Central memory CD8-positive, alpha-beta T cell (primary cell): Measurements from ENCODE around the gene TBC1D3B.
"Not testable (repeated sequence)": the region's sequence is repeated elsewhere in the genome, so short reads cannot be mapped to it uniquely, and the experiment has no call there.

ENCODE experiments used
- ATAC-seq: fragments of 150-1000 bp; cut with Tn5 transposase; replicated peaks from 2 replicates; pipeline ENCODE4 v1.10.0; 2022; ENCODE audit warnings: mild to moderate bottlenecking, moderate FRiP score, moderate number of reproducible peaks; ENCODE audit not compliant: poor library complexity, severe bottlenecking; ENCODE audit errors: extremely low read depth
- DNase-seq, 2 donors: peaks; one replicate each; pipeline ENCODE4 v3.0.0; 2021; ENCODE audit warnings: low spot score in 2 of 2
- H3K27ac Mint-ChIP-seq: one replicate; pipeline ENCODE4 v1.8.0; 2022; ENCODE audit warnings: low read depth, mild to moderate bottlenecking, moderate library complexity, mixed read lengths
- H3K27me3 Mint-ChIP-seq: one replicate; pipeline ENCODE4 v1.8.0; 2022; ENCODE audit warnings: mixed read lengths
- H3K36me3 Mint-ChIP-seq: one replicate; pipeline ENCODE4 v1.8.0; 2022; ENCODE audit warnings: mild to moderate bottlenecking, moderate library complexity, mixed read lengths; ENCODE audit not compliant: insufficient read depth
- H3K4me1 Mint-ChIP-seq: one replicate; pipeline ENCODE4 v1.8.0; 2022; ENCODE audit warnings: mixed read lengths
- H3K4me3 Mint-ChIP-seq: one replicate; pipeline ENCODE4 v1.8.0; 2022; ENCODE audit warnings: mild to moderate bottlenecking, moderate library complexity, mixed read lengths
- H3K9me3 Mint-ChIP-seq: one replicate; pipeline ENCODE4 v1.8.0; 2022; ENCODE audit warnings: mixed read lengths

Gene TBC1D3B

GRCh38 chr17:36195434-36196130 lies 19.1 kb upstream of the TBC1D3B start:
- Mint-ChIP-seq H3K27ac (peak overlapping the region; percentile 97), H3K27me3 (no peaks in the 10 kb centered on the region), H3K4me3 (peak overlapping the region; percentile 68), H3K4me1 (peaks cover 83% of the 10 kb centered on the region), H3K36me3 (peaks cover 13% of the 10 kb centered on the region), H3K9me3 (no peaks in the 10 kb centered on the region)
- no peak for ATAC-seq
- DNase-seq: no peak

- Mint-ChIP-seq H3K4me1 (peaks cover 84% of the 10 kb centered on the region), H3K4me3 (peak overlapping the region; percentile 73), H3K27ac (peak overlapping the region; percentile 97), H3K36me3 (peaks cover 13% of the 10 kb centered on the region)
- ATAC-seq, H3K27me3 Mint-ChIP-seq, DNase-seq, H3K9me3 Mint-ChIP-seq: not testable (repeated sequence)
Measured at GRCh38 chr17:36194832-36195433, 18.5 kb upstream of the TBC1D3B start.

GRCh38 chr17:36194147-36194831 lies 17.9 kb upstream of the TBC1D3B start:
- peak overlapping the region; percentile 97 for H3K27ac Mint-ChIP-seq
- peak overlapping the region; percentile 73 for H3K4me3 Mint-ChIP-seq
- not testable (repeated sequence) for H3K27me3 Mint-ChIP-seq, DNase-seq, H3K9me3 Mint-ChIP-seq, ATAC-seq
- peaks cover 13% of the 10 kb centered on the region for H3K36me3 Mint-ChIP-seq
- peaks cover 84% of the 10 kb centered on the region for H3K4me1 Mint-ChIP-seq

- Mint-ChIP-seq H3K4me1 (peaks cover 82% of the 10 kb centered on the region), H3K27me3 (no peaks in the 10 kb centered on the region), H3K9me3 (no peaks in the 10 kb centered on the region), H3K27ac (peak overlapping the region; percentile 97), H3K36me3 (peaks cover 12% of the 10 kb centered on the region), H3K4me3 (peak overlapping the region; percentile 73)
- DNase-seq (no peak), ATAC-seq (no peak)
Measured at GRCh38 chr17:36193216-36193775, 16.9 kb upstream of the TBC1D3B start.

- H3K27me3 Mint-ChIP-seq, ATAC-seq, H3K9me3 Mint-ChIP-seq, DNase-seq: not testable (repeated sequence)
- Mint-ChIP-seq H3K36me3 (peaks cover 21% of the 10 kb centered on the region), H3K4me3 (peak overlapping the region; percentile 27), H3K27ac (peak overlapping the region; percentile 97), H3K4me1 (peaks cover 83% of the 10 kb centered on the region)
Measured at GRCh38 chr17:36190549-36191330, 14.3 kb upstream of the TBC1D3B start.

- H3K4me3 Mint-ChIP-seq: peak overlapping the region; percentile 62
- peaks cover 84% of the 10 kb centered on the region for H3K4me1 Mint-ChIP-seq
- H3K27me3 Mint-ChIP-seq: not testable (repeated sequence)
Measured at GRCh38 chr17:36189993-36190392, 13.6 kb upstream of the TBC1D3B start.

GRCh38 chr17:36188891-36189306 lies 12.5 kb upstream of the TBC1D3B start:
- Mint-ChIP-seq H3K4me1 (peaks cover 75% of the 10 kb centered on the region), H3K36me3 (peaks cover 24% of the 10 kb centered on the region), H3K4me3 (peak overlapping the region; percentile 91), H3K27me3 (no peaks in the 10 kb centered on the region), H3K27ac (peak overlapping the region; percentile 99), H3K9me3 (no peaks in the 10 kb centered on the region)
- peak in 1 of 2 donors; percentile 75 for DNase-seq
- ATAC-seq: peak; percentile 91

More at GRCh38 chr17:36189993-36190392, 13.6 kb upstream of the TBC1D3B start:
- H3K9me3 Mint-ChIP-seq, DNase-seq, ATAC-seq: not testable (repeated sequence)
- H3K36me3 Mint-ChIP-seq: peaks cover 21% of the 10 kb centered on the region
- H3K27ac Mint-ChIP-seq: peak overlapping the region; percentile 97

GRCh38 chr17:36187943-36188665 lies 11.7 kb upstream of the TBC1D3B start:
- H3K27me3 Mint-ChIP-seq: not testable (repeated sequence)
- peak overlapping the region; percentile 99 for H3K27ac Mint-ChIP-seq

GRCh38 chr17:36186810-36187763 lies 10.7 kb upstream of the TBC1D3B start:
- H3K27me3 Mint-ChIP-seq, DNase-seq, ATAC-seq, H3K9me3 Mint-ChIP-seq: not testable (repeated sequence)
- Mint-ChIP-seq H3K4me3 (peak overlapping the region; percentile 91), H3K4me1 (peaks cover 63% of the 10 kb centered on the region), H3K27ac (peak overlapping the region; percentile 99), H3K36me3 (peaks cover 18% of the 10 kb centered on the region)

More at GRCh38 chr17:36187943-36188665, 11.7 kb upstream of the TBC1D3B start:
- not testable (repeated sequence) for DNase-seq, H3K9me3 Mint-ChIP-seq, ATAC-seq
- Mint-ChIP-seq H3K36me3 (peaks cover 24% of the 10 kb centered on the region), H3K4me1 (peaks cover 69% of the 10 kb centered on the region), H3K4me3 (peak overlapping the region; percentile 91)

GRCh38 chr17:36185416-36185815 lies 9.0 kb upstream of the TBC1D3B start:
- ATAC-seq (no peak), DNase-seq (no peak)
- Mint-ChIP-seq H3K27me3 (no peaks in the 10 kb centered on the region), H3K4me1 (peaks cover 59% of the 10 kb centered on the region), H3K36me3 (peaks cover 16% of the 10 kb centered on the region), H3K27ac (peak overlapping the region; percentile 99), H3K9me3 (no peaks in the 10 kb centered on the region), H3K4me3 (peak overlapping the region; percentile 91)
